NCI-H1436 (cell line): ENCODE results near the gene TCOF1.
A peak's percentile ranks its signal among the peaks of the same experiment; 100 is the strongest.

Experiments used
- DNase-seq: peaks from one replicate; lab custom pipeline; 2025; lab: John Stamatoyannopoulos, UW

Gene TCOF1

DNA sequence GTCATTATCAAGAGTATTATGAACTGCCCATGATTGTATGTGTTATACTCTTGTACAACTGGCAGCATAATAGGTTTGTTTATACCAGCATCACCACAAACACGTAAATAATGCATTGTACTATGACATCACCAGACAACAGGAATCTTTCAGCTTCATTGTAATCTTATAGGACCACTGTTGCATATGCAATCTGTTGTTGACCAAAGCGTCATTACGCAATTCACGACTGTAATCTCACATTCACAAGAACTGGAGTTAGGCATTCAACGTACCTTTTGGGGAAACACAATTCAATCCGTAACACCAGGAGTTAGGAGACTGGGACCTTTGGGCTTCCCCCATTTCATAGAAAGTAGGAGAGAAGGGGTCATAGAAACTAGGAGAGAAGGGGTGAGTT is 34.4 kb upstream of the TCOF1 start:
- DNase-seq = no peak

DNA sequence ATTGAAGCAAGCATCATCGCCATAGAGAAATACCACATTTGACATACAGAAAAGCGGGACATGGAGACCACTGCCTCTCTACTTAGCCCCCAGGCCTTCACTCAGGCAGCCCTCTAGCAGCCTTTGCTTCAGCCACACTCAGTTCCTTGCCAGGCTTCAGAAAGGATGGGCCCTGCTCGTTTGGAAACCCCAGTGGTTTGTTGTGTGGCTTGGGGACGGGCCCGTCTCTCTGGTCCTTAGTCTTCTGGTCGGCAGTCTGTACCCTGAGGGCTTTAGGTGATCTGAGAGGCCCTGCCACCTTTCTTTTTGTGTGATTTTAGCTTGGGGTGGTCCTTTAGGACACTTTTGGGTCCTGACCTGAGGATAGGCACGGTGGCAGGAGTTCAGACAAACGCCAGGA is 33.7 kb upstream of the TCOF1 start:
- no peak for DNase-seq

DNA sequence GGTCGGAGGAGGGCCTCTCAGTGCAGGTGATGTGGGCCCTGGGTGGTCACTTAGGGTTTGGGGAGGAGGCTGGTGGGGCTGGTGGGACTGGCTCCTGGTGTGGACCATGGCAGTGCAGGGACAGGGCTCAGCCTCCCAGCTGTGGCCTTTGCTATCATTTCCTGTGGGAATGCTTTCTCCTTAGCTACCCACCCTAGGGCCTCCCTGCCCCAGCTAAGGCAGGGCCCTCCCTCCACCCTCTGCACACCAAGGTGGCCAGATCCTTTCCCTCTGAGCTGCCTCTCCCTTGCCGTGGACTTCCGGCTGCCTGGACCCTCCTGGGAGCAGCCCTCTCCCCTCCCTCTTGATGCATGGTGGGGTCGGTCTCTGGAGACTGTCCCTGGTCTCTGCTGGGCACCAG is 32.1 kb upstream of the TCOF1 start:
- no peak for DNase-seq

DNA sequence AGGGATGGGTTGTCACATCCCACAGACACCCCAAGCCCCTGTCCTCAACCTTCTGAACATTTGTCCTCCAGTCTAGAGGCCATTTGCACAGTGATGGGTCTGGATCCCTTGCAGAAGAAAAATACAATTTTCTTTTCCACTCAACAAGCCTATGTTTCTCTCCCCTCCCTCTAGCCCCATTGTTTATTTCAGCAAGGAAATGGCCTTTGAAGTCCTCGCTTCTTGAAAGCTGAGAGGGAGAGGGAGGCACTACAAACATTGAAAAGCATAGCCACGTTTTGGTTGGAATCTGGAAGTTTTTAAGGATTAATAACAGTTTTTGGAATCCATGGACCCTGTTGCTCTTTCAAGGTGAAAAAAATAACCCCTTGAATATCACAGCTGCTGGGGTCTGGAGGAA is 30.8 kb upstream of the TCOF1 start:
- no peak for DNase-seq

DNA sequence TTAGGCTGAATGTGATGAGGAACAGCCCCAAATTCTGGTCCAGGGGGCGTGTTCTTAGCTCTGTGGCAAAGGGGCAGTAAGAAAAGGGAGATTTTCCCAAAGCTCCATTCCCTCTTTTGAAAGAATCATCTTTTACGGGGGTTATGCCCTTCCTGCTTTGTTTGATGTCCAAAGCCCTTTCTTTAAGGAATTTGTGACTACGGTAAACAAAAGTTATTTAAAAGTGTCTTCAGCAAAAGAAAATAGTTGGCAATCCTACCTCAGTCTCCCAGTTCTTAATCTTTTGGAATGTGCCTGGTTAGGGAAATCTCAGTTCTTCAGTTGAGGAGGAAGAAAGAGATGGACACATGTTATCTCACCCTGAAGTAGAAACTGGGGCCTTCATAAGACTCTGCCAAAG is 30.4 kb upstream of the TCOF1 start:
- no peak for DNase-seq

DNA sequence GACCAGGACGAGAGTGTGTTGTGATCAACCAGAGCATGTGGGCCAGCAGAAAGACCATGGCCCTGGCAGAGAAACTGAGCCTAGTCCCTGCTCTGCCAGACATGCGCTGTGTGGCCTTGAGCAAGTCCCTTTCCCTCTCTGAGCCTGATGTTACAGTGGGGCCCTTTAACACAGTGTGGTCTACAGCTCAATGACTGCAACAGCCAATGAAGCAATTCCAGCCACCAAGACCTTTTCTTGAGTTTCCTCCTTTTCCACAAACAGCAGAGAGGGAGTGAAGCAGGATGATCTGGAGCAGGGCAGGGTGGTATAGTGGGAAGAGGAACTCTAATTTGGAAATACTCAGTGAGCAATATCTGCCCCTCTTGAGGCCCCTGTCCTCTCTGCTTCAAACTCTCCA is 29.0 kb upstream of the TCOF1 start:
- no peak for DNase-seq

DNA sequence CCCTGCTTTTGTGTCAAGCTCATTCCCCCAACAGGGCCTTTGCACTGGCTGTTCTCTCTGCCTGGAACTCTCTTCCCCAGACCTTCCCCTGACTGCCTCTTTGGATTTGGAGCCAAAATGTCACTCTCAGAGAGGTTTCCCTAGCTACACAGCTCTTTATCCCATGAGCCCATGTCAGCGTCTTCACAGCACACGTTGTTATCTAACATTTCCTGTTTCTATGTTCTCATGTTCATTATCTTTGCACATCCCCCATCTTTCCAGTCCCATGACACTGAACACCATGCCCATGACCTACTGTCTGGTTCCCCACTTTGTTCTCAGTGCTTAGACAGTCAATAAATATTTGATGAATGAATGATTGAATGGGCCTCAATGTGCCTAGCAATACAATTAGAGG is 28.5 kb upstream of the TCOF1 start:
- DNase-seq = no peak

DNA sequence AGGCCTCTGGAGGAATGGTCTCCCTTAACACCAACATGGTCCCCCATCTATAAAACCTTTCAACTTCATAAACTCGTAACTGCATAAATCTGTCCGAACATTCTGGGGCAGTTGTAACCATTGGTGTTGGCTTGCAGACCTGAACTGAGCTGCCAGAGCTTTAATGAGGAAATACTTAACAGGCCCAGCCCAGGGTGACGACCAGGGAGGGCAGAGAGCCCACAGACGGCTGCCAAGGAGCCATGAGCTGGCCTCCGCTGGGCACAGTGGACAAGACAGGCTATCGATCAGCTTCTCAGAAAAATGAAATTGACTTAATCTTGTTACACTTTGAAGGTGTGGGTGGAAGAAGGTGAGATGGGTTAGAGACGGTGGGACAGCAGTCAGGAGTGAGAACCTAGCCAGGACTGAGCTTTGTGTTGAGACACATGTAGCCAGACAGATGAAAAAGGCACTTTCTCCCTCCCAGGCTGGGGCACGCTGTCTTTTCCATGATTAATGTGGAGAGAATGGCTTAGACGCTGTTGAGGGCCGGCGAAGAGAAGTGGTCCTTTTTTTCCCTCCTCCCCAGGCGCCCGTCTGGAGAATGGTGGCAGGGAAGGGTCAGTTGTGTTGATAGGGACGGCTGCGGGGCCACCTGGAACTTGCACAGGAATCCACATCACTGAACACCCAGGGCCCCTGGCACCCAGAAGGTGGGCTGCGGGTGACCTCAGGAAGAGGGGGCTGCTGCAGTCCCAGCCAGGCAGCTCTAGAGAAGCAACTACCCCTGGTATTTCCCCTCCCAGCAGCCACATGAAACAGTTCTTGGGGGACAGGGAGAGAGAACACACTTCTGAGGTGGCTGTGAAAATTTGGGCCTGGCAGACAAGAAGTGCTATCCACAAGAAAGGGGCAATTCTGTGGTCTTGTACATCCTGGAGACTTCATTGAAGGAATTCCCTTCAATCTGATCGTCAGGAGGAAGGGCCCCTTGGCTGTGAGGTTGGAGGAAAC is 27.3 kb upstream of the TCOF1 start:
- DNase-seq = no peak

DNA sequence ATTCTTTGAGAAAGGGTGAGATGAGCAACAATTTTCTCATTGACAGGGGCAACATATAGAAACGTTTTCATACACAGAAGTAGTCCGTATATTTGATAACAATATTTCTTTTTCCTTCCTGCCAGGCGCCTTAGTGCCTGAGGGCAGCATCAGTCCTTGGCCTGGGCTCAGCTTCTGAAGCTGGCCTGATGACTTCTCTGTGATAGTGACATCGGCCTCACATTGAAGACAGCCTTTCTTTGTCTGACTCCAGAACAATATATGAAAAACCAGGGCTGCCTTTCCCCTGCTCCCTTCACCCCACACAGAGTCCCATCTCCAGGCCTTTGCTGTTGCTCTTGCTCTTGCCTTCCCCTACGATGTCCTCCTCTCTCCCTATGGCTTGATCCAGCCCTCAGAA is 24.1 kb upstream of the TCOF1 start:
- DNase-seq = no peak

DNA sequence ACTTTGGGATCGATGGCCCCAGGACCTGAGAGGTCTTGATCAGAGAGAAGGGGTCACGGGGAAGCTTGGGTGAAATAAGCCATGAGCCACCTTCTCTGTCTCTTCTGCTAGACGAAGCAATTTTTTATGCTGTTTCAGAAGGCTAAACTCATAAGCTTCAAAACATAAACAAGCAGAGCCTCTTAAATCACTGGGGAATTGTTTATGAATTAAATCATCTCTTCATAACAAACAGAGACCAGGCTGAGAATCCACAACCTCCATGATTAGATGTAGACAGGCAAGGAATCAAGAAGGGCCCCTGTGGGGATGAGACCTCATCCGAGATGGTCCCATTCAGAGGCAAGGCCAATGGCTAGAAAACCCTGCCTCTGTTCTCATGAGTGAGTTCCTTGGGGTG is 21.7 kb upstream of the TCOF1 start:
- DNase-seq = no peak

DNA sequence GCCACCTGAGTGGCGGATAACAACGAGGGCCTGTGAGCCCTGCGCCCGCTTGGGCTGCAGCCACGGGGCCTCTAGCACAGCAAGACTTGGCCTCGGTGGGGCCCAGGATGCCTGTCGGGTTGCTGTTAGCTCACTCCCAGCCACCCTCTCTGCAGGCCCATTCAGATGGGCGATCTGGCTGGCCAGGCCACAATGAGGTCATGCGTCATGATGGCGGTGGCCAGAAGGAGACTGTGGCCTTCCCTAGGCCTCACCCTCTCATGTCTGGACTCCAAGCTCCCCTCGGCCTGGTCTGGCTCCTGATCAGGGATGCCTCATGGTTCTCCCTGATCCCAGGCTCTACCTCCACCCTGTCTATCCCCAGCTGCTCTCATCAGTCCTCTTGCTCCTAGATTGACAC is 19.0 kb upstream of the TCOF1 start:
- no peak for DNase-seq

DNA sequence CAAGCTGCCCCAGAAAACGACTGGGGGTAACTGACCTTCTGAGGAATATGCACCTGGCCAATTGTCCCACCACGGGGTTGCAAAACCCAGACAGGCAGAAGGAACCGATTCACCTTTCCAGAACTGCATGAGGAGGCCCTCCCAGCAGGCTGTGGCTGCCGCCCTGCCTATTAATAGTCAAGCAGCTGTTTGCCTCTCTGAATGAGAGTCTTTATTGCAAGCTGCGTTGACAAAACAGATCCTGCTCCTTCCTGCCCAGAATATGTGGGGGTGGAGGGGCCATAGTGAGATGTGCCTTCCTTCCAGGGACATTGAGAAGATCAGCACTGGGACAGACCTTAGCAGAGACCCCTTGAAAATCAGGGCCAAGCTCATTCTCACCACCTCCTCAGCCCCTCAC is 18.3 kb upstream of the TCOF1 start:
- no peak for DNase-seq

DNA sequence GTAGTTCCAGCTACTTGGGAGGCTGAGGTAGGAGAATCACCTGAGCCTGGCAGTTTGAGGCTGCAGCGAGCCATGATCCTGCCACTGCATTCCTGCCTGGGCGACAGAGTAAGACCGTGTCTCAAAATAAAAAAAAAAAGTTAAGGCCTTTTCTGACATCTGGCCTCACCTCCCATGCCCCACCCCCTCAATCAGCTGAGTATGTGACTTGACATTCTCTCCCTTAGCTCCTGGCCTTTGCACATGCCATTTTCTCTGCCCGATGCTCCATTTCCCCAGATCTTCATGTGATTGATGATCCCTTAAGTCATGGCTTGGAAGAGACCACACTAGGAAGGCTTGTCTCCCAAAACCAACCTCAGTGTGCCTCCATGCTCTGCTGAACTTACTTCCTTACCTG is 17.7 kb upstream of the TCOF1 start:
- no peak for DNase-seq

DNA sequence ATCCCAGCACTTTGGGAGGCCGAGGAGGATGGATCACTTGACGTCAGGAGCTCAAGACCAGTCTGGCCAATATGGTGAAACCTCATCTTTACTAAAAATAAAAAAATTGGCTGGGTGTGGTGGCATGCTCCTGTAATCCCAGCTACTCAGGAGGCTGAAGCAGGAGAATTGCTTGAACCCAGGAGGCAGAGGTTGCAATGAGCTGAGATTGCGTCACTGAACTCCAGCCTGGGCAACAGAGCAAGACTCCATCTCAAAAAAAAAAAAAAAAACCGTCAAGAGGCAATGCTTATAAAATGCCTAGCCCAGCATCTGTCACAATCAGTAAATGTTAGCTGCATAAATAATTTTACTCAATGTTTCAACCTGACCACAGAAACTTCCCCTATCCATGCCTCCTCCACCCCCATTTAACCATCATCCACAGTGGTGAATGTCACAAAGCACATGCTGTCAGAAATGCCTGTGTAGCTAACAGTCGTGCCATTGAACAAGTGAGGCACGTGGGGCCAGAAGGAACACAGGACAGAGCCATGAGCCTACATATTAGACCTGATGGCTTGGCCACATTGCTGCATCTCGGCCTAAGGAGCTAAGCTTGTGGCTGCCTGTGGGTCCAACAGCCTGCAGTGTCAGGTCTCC is 16.8 kb upstream of the TCOF1 start:
- no peak for DNase-seq

DNA sequence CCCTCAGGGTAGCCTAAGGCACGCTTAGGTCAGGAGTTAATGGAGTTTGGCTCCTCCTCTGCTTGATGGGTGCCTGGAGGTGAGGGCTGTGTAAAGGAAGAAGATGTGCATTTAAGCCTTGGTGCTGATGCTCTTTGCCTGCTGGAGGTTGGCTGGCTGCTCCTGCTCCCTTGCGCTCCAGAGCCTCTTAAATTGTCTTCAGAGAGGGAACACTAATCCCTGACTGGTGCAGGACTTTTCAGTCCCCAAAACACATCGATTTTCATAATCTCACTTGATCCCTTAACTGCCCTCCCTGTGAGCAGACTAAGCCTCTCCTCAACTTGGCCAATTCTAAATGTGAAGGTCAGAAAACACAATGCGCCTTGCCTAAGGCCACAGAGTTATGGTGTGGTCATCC is 16.2 kb upstream of the TCOF1 start:
- no peak for DNase-seq

DNA sequence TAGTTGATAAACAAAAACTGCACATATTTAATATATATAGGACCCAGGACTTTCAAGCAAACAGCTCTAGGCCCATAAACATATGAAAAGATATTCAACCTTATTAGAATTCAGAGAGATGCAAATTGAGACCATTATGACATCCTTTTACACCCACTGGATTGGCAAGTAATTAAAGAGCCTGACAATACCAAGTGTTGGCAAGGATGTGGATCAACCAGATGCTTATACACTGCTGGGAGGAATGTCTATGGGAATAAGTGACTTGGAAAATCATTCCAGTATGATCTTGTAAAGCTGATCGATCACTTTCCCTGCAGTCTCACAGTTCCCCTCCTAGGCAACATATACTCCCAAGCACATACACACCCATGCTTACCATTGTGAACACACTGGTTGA is 15.5 kb upstream of the TCOF1 start:
- DNase-seq = no peak

DNA sequence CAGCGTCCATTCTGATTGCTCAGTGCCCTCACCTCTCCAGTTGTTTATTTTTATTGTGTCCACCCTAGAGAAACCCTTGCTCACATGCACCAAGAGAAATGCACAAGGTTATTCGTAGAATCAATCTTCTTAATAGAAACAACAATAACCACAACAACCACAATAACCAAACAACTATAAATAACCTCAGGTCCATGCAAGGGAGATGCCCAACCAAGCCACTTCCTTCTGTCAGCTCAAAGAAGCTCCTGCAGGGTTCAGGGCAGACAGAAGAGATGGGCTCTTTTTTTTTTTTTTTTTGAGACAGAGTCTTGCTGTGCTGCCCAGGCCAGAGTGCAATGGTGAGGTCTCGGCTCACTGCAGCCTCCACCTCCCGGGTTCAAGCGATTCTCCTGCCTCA is 14.9 kb upstream of the TCOF1 start:
- no peak for DNase-seq

DNA sequence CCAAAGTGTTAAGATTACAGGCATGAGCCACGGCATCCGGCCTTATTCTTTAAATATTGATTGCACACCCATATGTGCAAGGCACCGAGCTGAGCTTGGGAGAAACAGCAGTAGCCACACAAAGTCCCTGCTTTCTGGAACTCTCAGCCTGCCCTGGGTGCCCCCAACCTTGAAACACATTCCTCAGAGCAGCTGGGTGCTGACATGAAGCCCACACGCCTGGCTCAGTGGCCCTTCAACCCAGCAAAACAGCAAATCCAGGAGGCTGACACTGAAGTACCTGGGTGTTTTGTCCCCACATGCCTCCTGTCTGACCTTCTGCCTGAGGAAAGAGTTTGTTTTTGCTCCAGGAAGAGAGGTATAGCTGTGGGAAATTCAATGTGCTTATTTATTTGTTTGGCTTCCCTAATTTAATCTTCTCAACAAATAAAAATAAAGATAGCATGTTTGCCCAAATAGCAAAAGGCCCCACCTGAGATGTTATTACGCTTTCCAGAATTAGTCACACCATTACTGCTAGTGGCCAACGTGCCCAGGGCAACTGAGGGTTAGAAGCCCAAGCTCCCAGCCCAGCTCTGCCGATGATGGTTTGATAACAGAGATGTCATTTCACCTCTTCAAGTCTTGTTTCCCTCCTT is 13.4 kb upstream of the TCOF1 start:
- no peak for DNase-seq

DNA sequence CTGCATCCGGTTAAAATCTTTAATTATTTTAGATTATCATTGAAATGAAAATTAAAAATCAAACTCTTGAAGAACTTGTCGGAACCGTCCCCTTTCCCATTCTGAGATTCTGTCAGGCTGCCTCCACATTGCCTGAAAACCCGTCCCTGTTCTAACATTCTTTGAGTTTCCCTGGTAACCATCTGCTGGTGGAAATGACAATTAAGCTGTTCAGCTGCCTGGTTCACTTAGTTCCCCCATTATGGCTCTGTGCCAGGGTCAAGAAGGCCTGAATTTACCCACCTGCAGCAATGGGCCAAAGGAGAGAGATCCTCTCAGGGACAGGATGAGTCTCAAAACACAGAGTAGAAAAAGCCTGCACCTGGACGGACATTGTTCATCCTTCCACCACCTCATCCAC is 11.8 kb upstream of the TCOF1 start:
- DNase-seq = peak; percentile 45

DNA sequence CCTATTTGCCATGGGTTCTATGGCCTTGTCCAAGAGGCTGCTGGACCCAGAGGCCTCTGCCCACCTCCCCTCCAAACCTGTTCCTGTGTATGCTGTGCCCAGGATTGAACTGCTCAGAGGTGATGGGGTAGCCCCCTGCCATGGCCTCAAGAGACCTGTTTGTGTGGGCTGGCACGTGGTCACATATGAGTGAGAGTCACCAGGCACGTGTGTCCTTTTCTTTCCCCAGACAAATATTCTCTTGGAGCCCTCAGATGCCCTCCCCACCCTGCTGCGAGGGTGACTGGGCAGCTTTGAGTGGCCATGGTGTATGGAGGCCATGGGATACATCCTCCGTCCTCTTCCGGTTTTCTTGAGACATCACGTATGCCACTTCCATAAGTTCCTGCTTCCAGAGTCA is 10.9 kb upstream of the TCOF1 start:
- no peak for DNase-seq

DNA sequence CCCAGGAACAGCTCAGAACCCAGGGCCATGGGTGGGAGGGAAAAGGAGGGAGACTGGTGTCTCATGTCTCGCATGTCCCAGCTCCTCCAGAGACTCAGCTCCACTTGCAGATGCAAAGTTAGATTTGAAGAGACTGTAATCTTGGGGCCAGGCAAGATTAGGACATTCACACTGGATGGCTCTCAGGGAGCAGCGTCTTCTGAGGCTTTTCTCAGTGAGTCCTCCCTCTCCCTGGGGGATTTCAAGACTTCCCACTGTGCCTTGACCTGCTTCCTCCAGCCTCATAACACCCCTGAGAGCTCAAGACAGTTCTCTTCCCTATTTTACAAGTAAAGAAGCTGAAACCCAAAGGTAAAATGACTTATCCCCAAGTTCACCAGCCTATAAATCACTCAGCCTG is 10.5 kb upstream of the TCOF1 start:
- DNase-seq = no peak

DNA sequence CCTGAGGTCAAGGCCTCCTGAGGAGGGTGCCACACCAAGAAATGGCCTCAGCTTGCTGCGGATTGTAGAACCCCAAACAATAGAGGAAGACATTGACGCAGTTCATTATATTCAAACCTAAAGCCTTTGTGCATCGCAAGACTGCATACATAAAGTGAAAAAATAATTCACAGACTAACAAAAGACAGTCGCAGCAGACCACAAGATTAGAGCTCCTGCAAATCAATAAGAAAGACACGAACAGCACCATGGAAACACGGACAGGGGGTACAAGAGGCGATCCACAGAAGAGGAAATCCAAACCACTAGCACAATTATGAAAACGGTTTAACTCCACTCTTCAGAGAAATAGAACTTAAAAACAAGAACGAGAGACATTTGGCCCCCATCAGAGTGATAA is 10.0 kb upstream of the TCOF1 start:
- DNase-seq = no peak

DNA sequence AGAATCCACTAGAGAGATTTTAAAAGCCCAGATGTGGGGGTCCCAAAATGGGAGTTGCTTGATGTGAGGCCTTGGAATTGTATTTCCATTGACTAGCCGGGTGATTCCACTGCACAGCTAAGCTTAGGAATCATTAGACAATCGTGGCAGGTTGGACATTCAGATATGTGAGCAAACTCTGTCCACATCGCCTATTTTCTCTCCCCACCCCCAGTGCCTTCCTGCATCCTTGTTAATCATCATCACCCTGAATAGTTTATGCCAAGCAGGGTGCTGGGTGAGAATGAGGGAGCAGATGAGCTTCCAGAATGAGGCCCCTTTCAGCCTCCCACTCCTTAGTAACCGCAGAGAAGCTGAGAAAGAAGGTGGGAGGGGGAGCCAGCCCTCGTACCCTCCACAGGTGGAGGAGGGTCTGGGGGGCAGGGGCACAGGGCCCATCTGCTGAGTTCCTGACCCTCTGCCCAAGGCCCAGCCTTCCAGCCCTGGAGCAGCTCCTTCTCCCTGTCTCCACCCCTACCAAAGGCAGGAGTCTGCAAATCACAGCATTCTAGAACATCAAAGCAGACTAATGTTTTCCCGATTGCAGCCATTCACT is 7.7 kb upstream of the TCOF1 start:
- no peak for DNase-seq
